H1 (cell line): ENCODE results near the gene PRR27. TPM values are rescaled to one million over a fixed set of nuclear protein-coding genes. Genes with fewer than 3 reads are reported as not detected.

ENCODE experiments used
- CTCF ChIA-PET: fragments of 300-600 bp; sonication (Branson Sonifier 250); formaldehyde crosslinking; loops from one replicate; lab custom pipeline; 2021; ENCODE audit not compliant: partially characterized antibody; lab: Charles Lee
- POLR2A ChIA-PET: fragments of 300-600 bp; sonication (Branson Sonifier 250); formaldehyde crosslinking; loops from one replicate; lab custom pipeline; 2021; ENCODE audit warnings: inconsistent platforms; ENCODE audit not compliant: partially characterized antibody; lab: Charles Lee
- DNase-seq, 2 experiments: peaks; one replicate each; pipeline versions ENCODE4 v3.0.0 to v3.0.0-alpha.2; 2010 to 2022; ENCODE audit warnings: low spot score in 2 of 2, low read depth in 1 of 2, mixed read lengths in 1 of 2
- FAIRE-seq: peaks from 2 replicates; lab custom pipeline; 2011; peaks lifted over from hg19 to GRCh38; lab: Jason Lieb, UNC
- H2AFZ ChIP-seq: 2 replicates; pipeline ENCODE4 v1.8.1; 2012; ENCODE audit warnings: low read length, inconsistent platforms
- H2AK5ac ChIP-seq: 2 replicates; pipeline ENCODE4 v1.6.1; 2013; ENCODE audit warnings: low read depth, low read length
- H2BK120ac ChIP-seq: replicated peaks from 2 replicates; pipeline ENCODE3; 2013; ENCODE audit warnings: low read depth, low read length, inconsistent platforms
- H2BK12ac ChIP-seq: 2 replicates; pipeline ENCODE4 v1.6.1; 2013; ENCODE audit warnings: low read depth, low read length
- H2BK15ac ChIP-seq: 2 replicates; pipeline ENCODE4 v1.6.1; 2013; ENCODE audit warnings: low read length
- H2BK20ac ChIP-seq: 2 replicates; pipeline ENCODE4 v1.6.1; 2013; ENCODE audit warnings: low read length
- H2BK5ac ChIP-seq: 2 replicates; pipeline ENCODE4 v1.6.1; 2013; ENCODE audit warnings: low read depth, low read length
- H3K14ac ChIP-seq: 2 replicates; pipeline ENCODE4 v1.6.1; 2013; ENCODE audit warnings: inconsistent platforms; ENCODE audit not compliant: insufficient read length
- H3K18ac ChIP-seq: 2 replicates; pipeline ENCODE4 v1.6.1; 2013; ENCODE audit warnings: low read length; ENCODE audit errors: extremely low read depth
- H3K23ac ChIP-seq: 2 replicates; pipeline ENCODE4 v1.6.1; 2013; ENCODE audit warnings: inconsistent platforms; ENCODE audit not compliant: insufficient read length
- H3K23me2 ChIP-seq: 2 replicates; pipeline ENCODE4 v1.6.1; 2013; ENCODE audit warnings: low read depth, low read length
- H3K27ac ChIP-seq: 2 replicates; pipeline ENCODE4 v1.6.1; 2011; ENCODE audit warnings: low read depth, low read length, inconsistent platforms
- H3K27me3 ChIP-seq, 4 experiments: replicated peaks in 1 of 4; 1 replicate in 1 of 4; 2 replicates in 3 of 4; pipeline versions ENCODE4 v1.6.1 to v1.8.1; 2011 to 2013; ENCODE audit warnings: low read length in 3 of 4, mild to moderate bottlenecking in 3 of 4, inconsistent platforms in 2 of 4, mixed read lengths in 2 of 4, moderate library complexity in 1 of 4; ENCODE audit not compliant: control insufficient read depth in 3 of 4, insufficient read depth in 3 of 4; ENCODE audit errors: extremely low read depth in 1 of 4
- H3K36me3 ChIP-seq, 4 experiments: 2 replicates each; pipeline versions ENCODE4 v1.6.1 to v1.8.1; 2011 to 2013; ENCODE audit warnings: mild to moderate bottlenecking in 4 of 4, low read length in 3 of 4, moderate library complexity in 2 of 4, control low read depth in 1 of 4, inconsistent platforms in 1 of 4; ENCODE audit not compliant: insufficient read depth in 4 of 4, control insufficient read depth in 2 of 4
- H3K4ac ChIP-seq: replicated peaks from 2 replicates; pipeline ENCODE3; 2013; ENCODE audit warnings: low read length, low read depth, mixed read lengths, inconsistent platforms; ENCODE audit not compliant: insufficient read length
- H3K4me1 ChIP-seq, 4 experiments: replicated peaks in 1 of 4; 1 replicate in 1 of 4; 2 replicates in 3 of 4; pipeline versions ENCODE4 v1.6.1 to v1.8.1; 2011 to 2013; ENCODE audit warnings: low read length in 3 of 4, inconsistent platforms in 2 of 4, mixed read lengths in 1 of 4; ENCODE audit not compliant: insufficient read depth in 4 of 4, control insufficient read depth in 3 of 4
- H3K4me2 ChIP-seq, 2 experiments: 2 replicates each; pipeline versions ENCODE4 v1.6.1 to v1.8.1; 2011 to 2013; ENCODE audit warnings: low read depth in 2 of 2, low read length in 2 of 2, control low read depth in 1 of 2, inconsistent platforms in 1 of 2, mild to moderate bottlenecking in 1 of 2; ENCODE audit not compliant: insufficient read depth in 1 of 2
- H3K4me3 ChIP-seq, 4 experiments: fragments of 200-600, 300-600 bp in 1 of 4; sonication (generic), shearing (Covaris generic), sonication (Bioruptor Twin) in 1 of 4; 2 replicates each; pipeline versions ENCODE4 v1.5.1 to v1.8.1; 2011 to 2016; ENCODE audit warnings: low read length in 4 of 4, low read depth in 3 of 4, control low read depth in 2 of 4, inconsistent platforms in 2 of 4, mild to moderate bottlenecking in 2 of 4, mixed read lengths in 1 of 4, moderate library complexity in 1 of 4; ENCODE audit not compliant: insufficient read depth in 2 of 4; ENCODE audit errors: extremely low read depth in 1 of 4
- H3K56ac ChIP-seq: replicated peaks from 2 replicates; pipeline ENCODE3; 2013; ENCODE audit warnings: low read depth, mild to moderate bottlenecking, mixed read lengths, low read length, inconsistent platforms; ENCODE audit not compliant: insufficient read length
- H3K79me1 ChIP-seq: 2 replicates; pipeline ENCODE4 v1.6.1; 2013; ENCODE audit warnings: low read depth, low read length, control low read depth
- H3K79me2 ChIP-seq, 2 experiments: 2 replicates each; pipeline versions ENCODE4 v1.6.1 to v1.8.1; 2012 to 2013; ENCODE audit warnings: low read length in 2 of 2, mild to moderate bottlenecking in 2 of 2, inconsistent platforms in 1 of 2; ENCODE audit not compliant: insufficient read depth in 2 of 2, control insufficient read depth in 1 of 2
- H3K9ac ChIP-seq, 4 experiments: replicated peaks in 1 of 4; 1 replicate in 1 of 4; 2 replicates in 3 of 4; pipeline versions ENCODE4 v1.6.1 to v1.8.1; 2011 to 2013; ENCODE audit warnings: low read depth in 3 of 4, low read length in 3 of 4, control low read depth in 2 of 4, mild to moderate bottlenecking in 2 of 4, moderate library complexity in 2 of 4, inconsistent platforms in 1 of 4; ENCODE audit errors: extremely low read depth in 1 of 4
- H3K9me3 ChIP-seq, 2 experiments: 2 replicates each; pipeline versions ENCODE4 v1.6.1 to v1.8.1; 2012 to 2013; ENCODE audit warnings: mild to moderate bottlenecking in 2 of 2, moderate library complexity in 2 of 2, control low read depth in 1 of 2, inconsistent platforms in 1 of 2, low read depth in 1 of 2, low read length in 1 of 2, mixed read lengths in 1 of 2; ENCODE audit not compliant: insufficient read depth in 2 of 2
- H4K20me1 ChIP-seq, 2 experiments: replicated peaks in 1 of 2; 2 replicates each; pipeline versions ENCODE3 to v1.8.1; 2011 to 2013; ENCODE audit warnings: inconsistent platforms in 2 of 2, low read length in 2 of 2, mild to moderate bottlenecking in 1 of 2; ENCODE audit not compliant: insufficient read depth in 2 of 2, control insufficient read depth in 1 of 2
- H4K5ac ChIP-seq: 2 replicates; pipeline ENCODE4 v1.6.1; 2013; ENCODE audit warnings: low read length, low read depth, mixed read lengths, inconsistent platforms; ENCODE audit not compliant: insufficient read length
- H4K8ac ChIP-seq: 2 replicates; pipeline ENCODE4 v1.8.0; 2013; ENCODE audit warnings: mild to moderate bottlenecking, moderate library complexity, low read length, inconsistent platforms; ENCODE audit not compliant: insufficient read depth; ENCODE audit errors: extremely low read depth
- H4K91ac ChIP-seq: replicated peaks from 2 replicates; pipeline ENCODE3; 2013; ENCODE audit warnings: low read length, mixed read lengths, inconsistent platforms; ENCODE audit not compliant: insufficient read length
- FOSL1 ChIP-seq: IDR thresholded peaks from 2 replicates; pipeline ENCODE4 v1.6.1; 2011; ENCODE audit warnings: mild to moderate bottlenecking, low read depth, low read length, moderate library complexity; ENCODE audit not compliant: insufficient read depth
- SRF ChIP-seq: IDR thresholded peaks from 2 replicates; pipeline ENCODE4 v1.6.1; 2011; ENCODE audit warnings: mild to moderate bottlenecking, low read depth, low read length, moderate library complexity
- TAF7 ChIP-seq: optimal IDR thresholded peaks from 2 replicates; pipeline ENCODE3; 2011; ENCODE audit warnings: low read depth, mild to moderate bottlenecking, inconsistent platforms, low read length, moderate library complexity, borderline replicate concordance
- WGBS, 2 experiments: shearing (Covaris generic) in 1 of 2; methylation state at CpG; one replicate each; pipeline versions ENCODE4 v1.1.6 to v1.1.7; 2013 to 2015; ENCODE audit warnings: low lambda C conversion rate in 2 of 2, mixed read lengths in 2 of 2, inconsistent platforms in 1 of 2, low coverage in 1 of 2, missing lambda C conversion rate in 1 of 2; ENCODE audit not compliant: insufficient replicate concordance in 2 of 2, insufficient coverage in 1 of 2, insufficient read length in 1 of 2; ENCODE audit errors: extremely low coverage in 1 of 2, missing lambda C conversion rate in 1 of 2; 5-methylcytosine and 5-hydroxymethylcytosine counted together
- polyA plus RNA-seq, 7 experiments: library from polyadenylated mRNA; depleted of rRNA in 3 of 7; stranded (reverse) in 5 of 7; unstranded in 2 of 7; fragments of >200 nt in 5 of 7; fragments of 200-250 nt in 2 of 7; gene quantifications; 1 replicate in 5 of 7; 2 replicates in 1 of 7; 4 replicates in 1 of 7; pipeline versions ENCODE4 v1.2.1 to v1.2.3, GENCODE V29; 2011 to 2013; ENCODE audit warnings: missing spikeins in 2 of 7, mixed read lengths in 2 of 7
- total RNA-seq: library from RNA; stranded (reverse); fragmentation: NEBNext Ultra II Directional; extraction: Animal tissue kit (Norgen Biotek cat#: 25700); gene quantifications from 2 replicates; pipeline ENCODE4 v1.2.1, GENCODE V29; 2021
- TF ChIP-seq, protein P1 (sequence below): IDR thresholded peaks from 2 replicates; pipeline ENCODE4 v1.6.1; 2012; ENCODE audit warnings: inconsistent platforms

The PRR27 gene
- total and polyA plus RNA-seq, 2 of the 8 experiments (the other 6 are each of a cell fraction or from before 2014, with no cell fraction given): not detected

DNA sequence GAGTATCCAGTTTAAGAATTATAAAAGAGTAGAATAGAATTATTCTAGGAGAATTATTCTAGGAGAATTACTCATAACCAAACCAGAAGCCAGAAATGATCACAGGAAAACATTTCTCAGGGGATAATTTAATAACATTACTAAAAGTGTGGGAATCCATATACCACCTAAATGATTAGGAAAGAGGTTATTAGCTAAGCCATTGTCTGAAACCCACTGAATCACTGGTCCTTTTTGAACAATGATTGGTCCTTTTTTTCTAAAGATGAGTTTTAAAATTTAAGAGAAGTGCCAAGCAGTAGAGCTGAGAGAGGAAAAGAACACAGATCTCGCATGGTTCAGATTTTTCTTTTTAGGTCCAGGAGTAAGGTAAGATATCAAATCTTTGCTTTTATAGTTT lies 41.4 kb downstream of the PRR27 start, which contains the start of gene ODAM:
Gene ODAM (plus strand): TSS at position 301 of the 400 bp plus-strand sequence. CDS start 819 bp downstream, outside the sequence.
- H2BK15ac ChIP-seq: no peak within 1 kb of the TSS
- no peaks in the 10 kb centered on the region for H3K9me3 ChIP-seq
- no peak within 1 kb of the TSS for H3K14ac ChIP-seq
- H3K23ac ChIP-seq: no peak within 1 kb of the TSS
- FAIRE-seq: no peak
- no peaks in the 10 kb centered on the region for H3K79me1 ChIP-seq
- no peak within 1 kb of the TSS for H2AFZ ChIP-seq
- DNase-seq: no peak
- no peak within 1 kb of the TSS for H2BK12ac ChIP-seq
- POLR2A ChIA-PET: no interaction called here
- H2BK20ac ChIP-seq: no peak within 1 kb of the TSS
- H3K27me3 ChIP-seq: no peaks in the 10 kb centered on the region
- no peak within 1 kb of the TSS for H4K5ac ChIP-seq
- H4K91ac ChIP-seq: no peak within 1 kb of the TSS
- H3K9ac ChIP-seq: no peak within 1 kb of the TSS
- TF ChIP-seq FOSL1: no peak
- TF ChIP-seq SRF: no peak
- TF ChIP-seq TAF7: no peak
- TF ChIP-seq, protein P1, sequence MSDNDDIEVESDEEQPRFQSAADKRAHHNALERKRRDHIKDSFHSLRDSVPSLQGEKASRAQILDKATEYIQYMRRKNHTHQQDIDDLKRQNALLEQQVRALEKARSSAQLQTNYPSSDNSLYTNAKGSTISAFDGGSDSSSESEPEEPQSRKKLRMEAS: no peak
- H3K79me2 ChIP-seq: no peaks in the 10 kb centered on the region
- CTCF ChIA-PET: interaction anchor here (1.5 kb wide), 1 partner anchor 11 kb away, joined by 11 read pairs; no protein-coding TSS in a partner anchor
- H3K4me3 ChIP-seq: no peak within 1 kb of the TSS
- H4K8ac ChIP-seq: no peak within 1 kb of the TSS
- no peak within 1 kb of the TSS for H3K18ac ChIP-seq
- no peak within 1 kb of the TSS for H3K27ac ChIP-seq
- H3K23me2 ChIP-seq: no peaks in the 10 kb centered on the region
- no peak within 1 kb of the TSS for H3K56ac ChIP-seq
- no peak within 1 kb of the TSS for H2BK5ac ChIP-seq
- WGBS, 2 experiments: 100% methylated on average over 1 of the region's 1 CpG; no CpG with 5 or more reads in 1 of the 2 experiments
- no peak within 1 kb of the TSS for H2AK5ac ChIP-seq
- H2BK120ac ChIP-seq: no peak within 1 kb of the TSS
- H3K36me3 ChIP-seq: no peaks in the 10 kb centered on the region
- no peak within 1 kb of the TSS for H3K4ac ChIP-seq
- H3K4me2 ChIP-seq: no peak within 1 kb of the TSS
- H4K20me1 ChIP-seq: no peaks in the 10 kb centered on the region
- no peaks in the 10 kb centered on the region for H3K4me1 ChIP-seq
